Retinal pigment epithelial cell (primary cell): ENCODE data around the gene TKTL1.

ENCODE experiments used
- DNase-seq: peaks from one replicate; pipeline ENCODE4 v3.0.0-alpha.2; 2010; ENCODE audit warnings: low read depth
- H3K4me3 ChIP-seq: 2 replicates; pipeline ENCODE4 v1.5.1; 2011; ENCODE audit warnings: mild to moderate bottlenecking, low read length, control low read depth, moderate library complexity
- CTCF ChIP-seq: conservative IDR thresholded peaks from 2 replicates; pipeline ENCODE4 v1.5.1; 2011; ENCODE audit warnings: low read depth, low read length, control low read depth, inconsistent platforms

The TKTL1 gene

GRCh38 chrX:154317391-154317995 is 21.9 kb downstream of the TKTL1 start:
- no peak for DNase-seq

GRCh38 chrX:154320406-154320805 is 24.8 kb downstream of the TKTL1 start:
- no peak for TF ChIP-seq CTCF
- H3K4me3 ChIP-seq = no peak overlapping the region
- DNase-seq = no peak

More at GRCh38 chrX:154317391-154317995, 21.9 kb downstream of the TKTL1 start:
- peak; percentile 65 for TF ChIP-seq CTCF
- H3K4me3 ChIP-seq = no peak overlapping the region

- no peak for TF ChIP-seq CTCF
- H3K4me3 ChIP-seq = no peak overlapping the region
- DNase-seq = no peak
Measured at GRCh38 chrX:154321152-154321551, 25.6 kb downstream of the TKTL1 start.

- no peak for DNase-seq
- TF ChIP-seq CTCF = no peak
- no peak overlapping the region for H3K4me3 ChIP-seq
Measured at GRCh38 chrX:154321594-154321993, 26.0 kb downstream of the TKTL1 start.

- TF ChIP-seq CTCF = no peak
- no peak for DNase-seq
- no peak overlapping the region for H3K4me3 ChIP-seq
Measured at GRCh38 chrX:154322890-154323289, 27.3 kb downstream of the TKTL1 start.

- no peak for DNase-seq
- no peak overlapping the region for H3K4me3 ChIP-seq
- no peak for TF ChIP-seq CTCF
Measured at GRCh38 chrX:154323537-154323936, 27.9 kb downstream of the TKTL1 start.

- DNase-seq = no peak
- no peak overlapping the region for H3K4me3 ChIP-seq
- no peak for TF ChIP-seq CTCF
Measured at GRCh38 chrX:154325541-154325940, 29.9 kb downstream of the TKTL1 start.
